ENCODE measurements around the gene DDB1.

Gene DDB1

GRCh38 chr11:61349916-61350315 is 17.0 kb upstream of the DDB1 start:
- H3K4me3 ChIP-seq (ENCODE audit: low read depth, low read length): no peak overlapping the region
- no peak for TF ChIP-seq CTCF (IDR thresholded peaks at IDR 0.05; ENCODE audit: low read depth, low read length)
- no peak for DNase-seq (ENCODE audit: low read depth, low spot score)
- in situ Hi-C loops (cut with HindIII; ENCODE audit: low sequenced_read_pairs): no loop called here

- in situ Hi-C loops (cut with HindIII; ENCODE audit: low sequenced_read_pairs): no loop called here
- no peak for DNase-seq (ENCODE audit: low read depth, low spot score)
- no peak for TF ChIP-seq CTCF (IDR thresholded peaks at IDR 0.05; ENCODE audit: low read depth, low read length)
- no peak overlapping the region for H3K4me3 ChIP-seq (ENCODE audit: low read depth, low read length)
These were observed 16.4 kb upstream of the DDB1 start for GRCh38 chr11:61349189-61349751.

- no peak for TF ChIP-seq CTCF (IDR thresholded peaks at IDR 0.05; ENCODE audit: low read depth, low read length)
- in situ Hi-C loops (cut with HindIII; ENCODE audit: low sequenced_read_pairs): no loop called here
- DNase-seq (ENCODE audit: low read depth, low spot score): peak; percentile 23
- H3K4me3 ChIP-seq (ENCODE audit: low read depth, low read length): no peak overlapping the region
These were observed 15.1 kb upstream of the DDB1 start for GRCh38 chr11:61347916-61348461.

- in situ Hi-C loops (cut with HindIII; ENCODE audit: low sequenced_read_pairs): no loop called here
- H3K4me3 ChIP-seq (ENCODE audit: low read depth, low read length): no peak overlapping the region
- no peak for DNase-seq (ENCODE audit: low read depth, low spot score)
- TF ChIP-seq CTCF (IDR thresholded peaks at IDR 0.05; ENCODE audit: low read depth, low read length): no peak
These were observed 13.3 kb upstream of the DDB1 start for GRCh38 chr11:61345954-61346843.

- TF ChIP-seq CTCF (IDR thresholded peaks at IDR 0.05; ENCODE audit: low read depth, low read length): no peak
- in situ Hi-C loops (cut with HindIII; ENCODE audit: low sequenced_read_pairs): no loop called here
- no peak overlapping the region for H3K4me3 ChIP-seq (ENCODE audit: low read depth, low read length)
- no peak for DNase-seq (ENCODE audit: low read depth, low spot score)
These were observed 12.3 kb upstream of the DDB1 start for GRCh38 chr11:61345170-61345610.

GRCh38 chr11:61343792-61344745 is 11.2 kb upstream of the DDB1 start:
- H3K4me3 ChIP-seq (ENCODE audit: low read depth, low read length): no peak overlapping the region
- DNase-seq (ENCODE audit: low read depth, low spot score): no peak
- no peak for TF ChIP-seq CTCF (IDR thresholded peaks at IDR 0.05; ENCODE audit: low read depth, low read length)
- in situ Hi-C loops (cut with HindIII; ENCODE audit: low sequenced_read_pairs): no loop called here
